Ishikawa (cell line): Measurements from ENCODE around the gene MAP4K5.

ENCODE experiments used
- EP300 ChIP-seq: IDR thresholded peaks from 2 replicates; pipeline ENCODE4 v1.6.1; 2012; ENCODE audit warnings: borderline replicate concordance
- USF1 ChIP-seq: IDR thresholded peaks from 2 replicates; pipeline ENCODE4 v1.6.1; 2012

DNA sequence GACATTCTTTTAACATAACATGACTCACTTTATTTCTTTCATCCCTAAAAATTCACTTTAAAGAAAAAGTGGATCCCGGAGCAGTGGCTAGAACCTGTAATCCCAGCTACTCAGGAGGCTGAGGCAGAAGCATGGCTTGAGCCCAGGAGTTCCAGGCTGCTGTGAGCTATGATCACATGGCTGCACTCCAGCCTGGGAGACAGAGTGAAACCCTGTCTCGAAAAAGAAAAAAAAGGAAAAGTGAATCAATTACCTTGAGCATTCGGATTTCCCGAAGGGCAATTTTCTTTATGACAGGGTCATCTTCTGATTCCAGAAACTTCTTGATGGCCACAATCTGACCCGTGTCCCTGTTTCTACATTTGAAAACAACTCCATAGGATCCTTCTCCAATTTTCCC lies 136.9 kb downstream of the MAP4K5 start:
- TF ChIP-seq USF1, result no peak
- no peak for TF ChIP-seq EP300
